HUES6 (cell line): ENCODE data around the gene CYP19A1.

Source experiments
- H3K27ac ChIP-seq: 2 replicates; pipeline ENCODE4 v1.7.0; 2013; ENCODE audit warnings: low read depth, mild to moderate bottlenecking, low read length, inconsistent platforms
- H3K27me3 ChIP-seq: 2 replicates; pipeline ENCODE4 v1.6.1; 2013; ENCODE audit warnings: low read length; ENCODE audit not compliant: control insufficient read depth, insufficient read depth
- H3K36me3 ChIP-seq: 2 replicates; pipeline ENCODE4 v1.6.1; 2013; ENCODE audit warnings: low read length; ENCODE audit not compliant: control insufficient read depth, insufficient read depth
- H3K4me1 ChIP-seq: 2 replicates; pipeline ENCODE4 v1.6.1; 2013; ENCODE audit warnings: low read length; ENCODE audit not compliant: control insufficient read depth, insufficient read depth
- H3K4me3 ChIP-seq: 2 replicates; pipeline ENCODE4 v1.5.1; 2013; ENCODE audit warnings: low read depth, low read length
- H3K9ac ChIP-seq: one replicate; pipeline ENCODE4 v1.6.1; 2013; ENCODE audit warnings: mild to moderate bottlenecking, low read length
- H3K9me3 ChIP-seq: 2 replicates; pipeline ENCODE4 v1.6.1; 2013; ENCODE audit warnings: low read depth, low read length; ENCODE audit not compliant: control insufficient read depth, insufficient read depth

The CYP19A1 gene

GRCh38 chr15:51338496-51338895, at the start of gene CYP19A1:
Gene CYP19A1 (minus strand): TSS chr15:51338596. CDS start chr15:51242912, 95,684 bp downstream.
- H3K27me3 ChIP-seq, result peaks cover 56% of the 10 kb centered on the region

GRCh38 chr15:51387699-51388041, 49.3 kb upstream of the CYP19A1 start:
- H3K27ac ChIP-seq, result no peak overlapping the region
- H3K4me3 ChIP-seq, result no peak overlapping the region
- H3K27me3 ChIP-seq, result no peaks in the 10 kb centered on the region
- no peak overlapping the region for H3K9ac ChIP-seq
- no peaks in the 10 kb centered on the region for H3K36me3 ChIP-seq
- H3K9me3 ChIP-seq, result peaks cover 9% of the 10 kb centered on the region; the same call in 1 of the 2 replicates
- peaks cover 21% of the 10 kb centered on the region for H3K4me1 ChIP-seq

More at GRCh38 chr15:51338496-51338895, at the start of gene CYP19A1:
- Histone ChIP-seq H3K9ac (no peak within 1 kb of the TSS), H3K4me1 (peaks cover 8% of the 10 kb centered on the region; the same call in 1 of the 2 replicates), H3K9me3 (no peaks in the 10 kb centered on the region), H3K4me3 (no peak within 1 kb of the TSS), H3K27ac (no peak within 1 kb of the TSS), H3K36me3 (no peaks in the 10 kb centered on the region)

- Histone ChIP-seq H3K9me3 (peaks cover 7% of the 10 kb centered on the region; the same call in 1 of the 2 replicates), H3K4me3 (no peak overlapping the region)
Measured at GRCh38 chr15:51386960-51387698, 48.7 kb upstream of the CYP19A1 start.

DNA sequence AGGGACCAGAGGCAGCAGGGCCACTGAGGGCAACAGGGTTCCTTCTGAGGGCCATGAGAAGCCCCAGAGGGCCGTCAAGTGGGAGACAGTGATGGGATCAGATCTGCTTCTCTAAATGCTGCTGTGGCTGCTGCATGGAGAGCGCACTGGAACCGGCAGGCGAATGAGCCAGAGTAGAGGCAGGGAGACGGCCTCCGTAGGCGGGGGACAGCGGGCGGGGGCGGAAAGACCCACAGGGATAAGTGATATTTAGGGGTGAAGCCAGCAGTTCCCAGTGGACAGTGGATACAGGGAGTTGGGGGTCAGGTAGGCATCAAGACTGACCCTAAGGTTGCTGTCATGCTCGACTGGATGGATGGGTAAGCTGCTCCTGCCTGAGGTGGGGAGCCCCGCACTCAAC, 48.1 kb upstream of the CYP19A1 start:
- H3K9ac ChIP-seq, result no peak overlapping the region
- no peaks in the 10 kb centered on the region for H3K36me3 ChIP-seq
- H3K27me3 ChIP-seq, result no peaks in the 10 kb centered on the region
- no peak overlapping the region for H3K4me3 ChIP-seq
- 0 out of 2 replicates have a peak, but pooled peaks cover under 1% of the 10 kb centered on the region for H3K9me3 ChIP-seq
- H3K27ac ChIP-seq, result no peak overlapping the region
- peaks cover 19% of the 10 kb centered on the region for H3K4me1 ChIP-seq

More at GRCh38 chr15:51386960-51387698, 48.7 kb upstream of the CYP19A1 start:
- Histone ChIP-seq H3K4me1 (peaks cover 21% of the 10 kb centered on the region), H3K36me3 (no peaks in the 10 kb centered on the region), H3K9ac (no peak overlapping the region), H3K27me3 (no peaks in the 10 kb centered on the region), H3K27ac (no peak overlapping the region)

DNA sequence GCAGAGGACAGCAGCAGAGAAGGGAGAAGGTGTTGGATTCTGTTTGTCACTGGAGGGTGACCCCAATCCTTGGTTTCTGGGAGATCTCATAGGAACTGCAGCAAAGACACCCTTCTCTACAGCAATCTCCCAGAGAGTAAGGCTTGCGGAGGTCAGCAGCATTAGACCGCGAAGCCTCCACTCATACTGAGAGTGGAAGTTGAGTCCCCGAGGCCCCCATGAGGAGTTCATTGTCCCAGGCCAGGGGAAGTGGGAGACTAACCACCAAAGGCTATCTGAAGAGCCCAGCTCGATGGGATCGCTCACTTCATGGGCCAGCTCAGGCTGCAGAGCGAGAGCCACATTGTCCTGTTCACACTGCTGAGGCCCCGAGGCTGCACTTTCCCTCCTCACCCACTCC, 47.6 kb upstream of the CYP19A1 start:
- Histone ChIP-seq H3K27ac (no peak overlapping the region), H3K36me3 (no peaks in the 10 kb centered on the region), H3K27me3 (no peaks in the 10 kb centered on the region), H3K9ac (no peak overlapping the region), H3K4me3 (no peak overlapping the region), H3K9me3 (no peaks in the 10 kb centered on the region), H3K4me1 (peaks cover 15% of the 10 kb centered on the region)

DNA sequence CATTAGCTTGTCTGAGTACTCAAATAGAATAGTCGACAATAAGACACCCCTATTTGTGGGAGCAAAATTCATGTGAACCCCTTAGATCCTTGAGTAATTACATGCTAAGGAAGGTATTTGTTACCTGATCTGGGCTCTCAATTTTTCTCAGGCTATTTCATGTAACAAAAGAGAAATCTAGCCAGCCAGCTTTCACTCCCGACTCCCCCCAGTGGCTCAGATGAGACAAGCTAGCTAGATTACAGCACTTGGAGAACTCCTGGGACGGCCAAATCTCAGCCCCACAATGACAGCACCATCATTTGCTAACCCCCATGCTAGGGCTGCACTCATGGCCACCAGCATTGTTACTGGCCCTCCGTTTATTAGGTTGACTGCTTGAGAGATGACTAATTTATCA, 44.4 kb upstream of the CYP19A1 start:
- Histone ChIP-seq H3K9me3 (no peaks in the 10 kb centered on the region), H3K36me3 (no peaks in the 10 kb centered on the region), H3K27ac (no peak overlapping the region), H3K4me1 (no peaks in the 10 kb centered on the region; the same call in 1 of the 2 replicates), H3K27me3 (peaks cover 3% of the 10 kb centered on the region; the same call in 1 of the 2 replicates), H3K9ac (no peak overlapping the region), H3K4me3 (no peak overlapping the region)

DNA sequence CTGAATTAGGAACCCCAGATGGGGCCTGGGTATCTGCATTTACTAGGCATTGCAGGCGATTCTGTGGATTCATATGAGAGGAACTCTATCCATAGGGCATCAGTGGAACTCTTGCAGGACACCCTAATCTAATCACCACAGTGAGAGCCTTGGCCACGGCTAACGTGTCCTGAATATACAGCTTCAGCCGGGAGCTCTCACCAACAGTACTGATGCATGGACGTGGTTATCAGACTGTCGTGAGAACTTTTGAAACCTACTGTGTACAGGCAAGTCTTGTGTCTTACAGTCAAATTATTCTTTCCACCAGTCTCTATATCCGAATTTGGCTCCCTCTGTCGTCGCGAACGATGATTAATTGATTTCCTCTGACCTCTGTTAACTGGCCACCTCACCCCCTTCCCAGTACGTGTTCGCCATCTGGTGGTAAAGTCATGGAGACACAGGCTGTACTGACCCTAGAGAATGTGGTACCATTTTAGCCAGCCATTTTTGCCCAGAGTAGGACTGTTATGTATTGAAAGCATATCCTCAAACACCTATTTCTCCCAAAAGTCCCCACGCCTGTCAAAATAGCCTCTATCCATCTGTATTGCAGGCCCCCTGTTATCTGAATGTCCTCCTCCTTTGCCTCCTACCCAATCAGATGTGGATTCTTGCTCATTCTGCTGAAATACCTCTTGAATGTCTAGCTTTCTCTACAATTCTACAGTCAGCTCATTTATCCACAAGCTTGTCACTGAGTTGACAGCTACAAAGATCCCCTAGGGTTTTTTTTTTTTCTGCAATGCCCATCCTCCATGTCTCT, 42.8 kb upstream of the CYP19A1 start:
- Histone ChIP-seq H3K4me3 (0 out of 2 replicates have a peak overlapping the region, but pooled peaks have one; percentile 5), H3K4me1 (no peaks in the 10 kb centered on the region; the same call in 1 of the 2 replicates), H3K9me3 (no peaks in the 10 kb centered on the region), H3K27me3 (peaks cover 3% of the 10 kb centered on the region; the same call in 1 of the 2 replicates), H3K27ac (no peak overlapping the region), H3K36me3 (no peaks in the 10 kb centered on the region), H3K9ac (no peak overlapping the region)

DNA sequence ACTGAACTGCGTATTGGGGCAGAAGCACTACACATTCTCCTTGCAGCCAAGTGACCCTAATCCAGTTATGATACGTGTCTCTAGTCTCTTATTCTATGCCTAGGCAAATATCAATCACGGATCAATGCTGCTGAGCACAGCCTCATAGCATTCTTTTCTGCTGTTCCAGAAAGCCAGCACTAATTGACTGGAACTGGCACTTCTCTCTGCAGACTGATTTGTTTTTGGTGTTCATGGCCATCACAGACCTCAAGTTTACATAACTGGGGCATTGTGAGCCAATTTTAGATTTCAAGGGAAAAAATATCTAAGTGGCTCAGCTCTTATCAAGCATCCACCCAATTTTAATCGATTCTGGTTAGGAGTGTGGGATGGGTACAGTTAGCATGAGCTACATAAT, 41.0 kb upstream of the CYP19A1 start:
- peaks cover 3% of the 10 kb centered on the region; the same call in 1 of the 2 replicates for H3K27me3 ChIP-seq
- H3K27ac ChIP-seq, result no peak overlapping the region
- H3K36me3 ChIP-seq, result no peaks in the 10 kb centered on the region
- no peaks in the 10 kb centered on the region for H3K9me3 ChIP-seq
- H3K9ac ChIP-seq, result no peak overlapping the region
- H3K4me3 ChIP-seq, result no peak overlapping the region
- H3K4me1 ChIP-seq, result no peaks in the 10 kb centered on the region; the same call in 1 of the 2 replicates

- Histone ChIP-seq H3K4me1 (no peaks in the 10 kb centered on the region; the same call in 1 of the 2 replicates), H3K27me3 (peaks cover 3% of the 10 kb centered on the region; the same call in 1 of the 2 replicates), H3K36me3 (no peaks in the 10 kb centered on the region), H3K4me3 (no peak overlapping the region), H3K27ac (no peak overlapping the region), H3K9ac (no peak overlapping the region), H3K9me3 (no peaks in the 10 kb centered on the region)
Measured at GRCh38 chr15:51378406-51378805, 40.0 kb upstream of the CYP19A1 start.

DNA sequence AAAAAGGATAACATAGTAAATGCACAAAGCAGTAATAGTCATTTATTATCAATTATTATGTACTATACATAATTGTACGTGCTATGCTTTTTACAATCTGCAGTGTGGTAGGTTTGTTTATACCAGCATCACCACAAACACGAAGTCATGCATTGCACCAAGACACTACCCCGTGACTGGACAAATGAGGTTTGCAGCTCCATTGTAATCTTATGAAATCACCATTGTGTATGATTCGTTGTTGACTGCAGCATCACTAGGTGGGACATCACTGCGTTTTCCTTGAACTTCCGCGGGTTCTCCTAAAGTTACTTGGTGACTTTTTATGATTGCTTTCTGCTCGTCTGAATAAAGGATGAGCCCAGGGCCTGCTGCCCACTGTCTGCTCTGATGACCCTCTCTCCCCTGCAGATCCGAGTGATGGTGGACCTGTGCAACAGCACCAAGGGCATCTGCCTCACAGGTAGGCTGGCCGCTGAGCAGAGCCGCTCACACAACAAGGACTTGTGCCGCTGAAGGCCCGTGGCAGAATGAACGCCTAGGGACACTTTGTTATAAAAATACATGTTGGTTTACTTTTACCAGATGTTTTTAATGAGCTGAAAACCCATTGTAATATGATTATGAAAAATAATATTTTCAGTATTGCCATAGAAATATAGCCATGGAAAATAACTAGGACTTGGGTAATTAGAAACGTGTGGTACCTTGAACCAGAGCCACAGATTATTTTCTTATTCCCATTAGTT, 38.8 kb upstream of the CYP19A1 start:
- no peak overlapping the region for H3K27ac ChIP-seq
- H3K27me3 ChIP-seq, result peaks cover 3% of the 10 kb centered on the region; the same call in 1 of the 2 replicates
- H3K36me3 ChIP-seq, result no peaks in the 10 kb centered on the region
- no peaks in the 10 kb centered on the region for H3K9me3 ChIP-seq
- no peak overlapping the region for H3K4me3 ChIP-seq
- H3K4me1 ChIP-seq, result no peaks in the 10 kb centered on the region
- no peak overlapping the region for H3K9ac ChIP-seq
